DOHH2 (cell line): Measurements from ENCODE around the gene RPL27.

Experiments
- H3F3A ChIP-seq: fragments of 200-600 bp; sonication (generic), shearing (Covaris generic); 2 replicates; pipeline ENCODE4 v1.6.0; 2016; ENCODE audit warnings: antibody characterized with exemption, mild to moderate bottlenecking; ENCODE audit not compliant: control insufficient read depth, insufficient read depth
- H3K27ac ChIP-seq: fragments of 200-600 bp; sonication (generic); 2 replicates; pipeline ENCODE4 v1.5.1; 2014; ENCODE audit warnings: low read depth, mild to moderate bottlenecking, low read length, moderate library complexity
- H3K27me3 ChIP-seq: fragments of 200-600 bp; sonication (generic); 2 replicates; pipeline ENCODE4 v1.6.1; 2014; ENCODE audit warnings: mild to moderate bottlenecking, low read length, mixed read lengths; ENCODE audit not compliant: control insufficient read depth
- H3K36me3 ChIP-seq: fragments of 200-600 bp; sonication (generic); 2 replicates; pipeline ENCODE4 v1.6.1; 2014; ENCODE audit warnings: mild to moderate bottlenecking, low read length, moderate library complexity, mixed read lengths; ENCODE audit not compliant: control insufficient read depth
- H3K4me1 ChIP-seq: fragments of 200-600 bp; sonication (generic); 2 replicates; pipeline ENCODE4 v1.6.1; 2014; ENCODE audit warnings: mild to moderate bottlenecking, low read length, mixed read lengths; ENCODE audit not compliant: control insufficient read depth
- H3K4me2 ChIP-seq: fragments of 200-600 bp; sonication (generic); 2 replicates; pipeline ENCODE4 v1.6.0; 2014; ENCODE audit warnings: mild to moderate bottlenecking, low read length, moderate library complexity
- H3K4me3 ChIP-seq: fragments of 200-600 bp; sonication (generic); 2 replicates; pipeline ENCODE4 v1.5.1; 2014; ENCODE audit warnings: mild to moderate bottlenecking, low read length, mixed read lengths
- H3K79me2 ChIP-seq: fragments of 200-600 bp; sonication (generic); 2 replicates; pipeline ENCODE4 v1.6.1; 2014; ENCODE audit warnings: mild to moderate bottlenecking, low read length, mixed read lengths; ENCODE audit not compliant: control insufficient read depth
- H3K9me2 ChIP-seq: fragments of 200-600 bp; sonication (generic); replicated peaks from 2 replicates; pipeline ENCODE4 v1.6.1; 2014; ENCODE audit warnings: mild to moderate bottlenecking, low read length, mixed read lengths; ENCODE audit not compliant: control insufficient read depth
- H3K9me3 ChIP-seq: fragments of 200-600 bp; sonication (generic); 2 replicates; pipeline ENCODE4 v1.6.1; 2014; ENCODE audit warnings: antibody characterized with exemption, low read length, mixed read lengths; ENCODE audit not compliant: control insufficient read depth, insufficient read depth
- H4K20me1 ChIP-seq: fragments of 200-600 bp; sonication (generic); 2 replicates; pipeline ENCODE4 v1.6.0; 2014; ENCODE audit warnings: low read depth, mild to moderate bottlenecking, antibody characterized with exemption, low read length, moderate library complexity; ENCODE audit not compliant: control insufficient read depth, insufficient read depth
- EZH2phosphoT487 ChIP-seq: fragments of 200-600 bp; sonication (generic); IDR thresholded peaks from 2 replicates; pipeline ENCODE4 v1.6.1; 2017; ENCODE audit warnings: borderline replicate concordance, mild to moderate bottlenecking, antibody characterized with exemption, low read length, moderate library complexity, mixed read lengths
- TF ChIP-seq, protein P1 (sequence below): fragments of 200-600 bp; sonication (generic); IDR thresholded peaks from one replicate; pipeline ENCODE4 v1.5.1; 2014; ENCODE audit warnings: antibody characterized with exemption, mild to moderate bottlenecking, low read depth, low read length; ENCODE audit not compliant: poor library complexity, severe bottlenecking

Gene RPL27

DNA sequence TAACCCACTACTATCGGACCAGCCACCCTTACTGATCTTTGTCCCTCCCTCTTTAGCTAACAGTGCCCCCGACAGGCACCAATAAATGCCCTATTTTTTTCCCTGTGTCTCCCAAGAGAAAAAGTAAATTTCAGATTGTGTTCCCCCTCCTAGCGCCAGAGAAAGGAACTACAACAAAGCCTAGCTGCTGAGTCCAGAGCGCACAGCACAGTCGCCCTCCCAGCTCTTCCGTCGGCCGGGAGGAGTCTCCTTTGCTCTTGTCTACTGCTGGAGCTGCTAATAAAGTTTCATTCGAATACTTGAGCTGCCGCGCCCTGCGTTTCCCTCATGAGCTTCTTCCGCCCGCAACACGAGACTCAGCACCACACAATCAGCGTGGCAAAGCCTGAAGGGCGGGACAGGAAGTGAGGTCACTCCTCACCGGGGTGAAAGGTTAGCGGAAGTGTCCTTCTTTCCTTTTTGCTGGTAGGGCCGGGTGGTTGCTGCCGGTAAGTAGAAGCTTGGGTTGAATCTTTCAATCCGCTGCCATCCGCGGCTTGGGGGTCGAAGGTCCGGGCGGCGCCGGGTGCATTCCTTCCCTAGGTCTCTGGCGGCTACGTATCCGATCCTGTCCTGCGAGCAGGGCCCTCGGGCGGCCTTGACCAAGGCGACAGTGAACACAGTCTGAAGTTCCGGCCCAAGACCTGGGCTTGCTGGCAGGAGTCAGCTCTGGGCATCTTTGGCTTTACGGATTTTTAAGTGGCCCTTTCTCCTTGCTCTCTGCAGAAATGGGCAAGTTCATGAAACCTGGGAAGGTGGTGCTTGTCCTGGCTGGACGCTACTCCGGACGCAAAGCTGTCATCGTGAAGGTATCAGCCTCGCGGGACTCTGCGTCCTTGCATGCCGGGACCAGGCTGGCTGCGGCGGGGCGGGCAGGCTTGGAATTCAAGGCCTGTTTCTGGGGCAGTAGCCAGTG is at the start of gene RPL27:
RPL27 (plus strand) TSS at position 436 of the 955 bp plus-strand sequence; CDS start at position 768, 332 bp downstream.
- Histone ChIP-seq H3K27me3 (no peaks in the 10 kb centered on the region), H3K4me2 (peak within 1 kb of the TSS; percentile 95), H3K4me3 (peak within 1 kb of the TSS; percentile 83), H3K36me3 (peaks cover 56% of the 10 kb centered on the region), H3F3A (peaks cover 44% of the 10 kb centered on the region), H3K79me2 (peaks cover 26% of the 10 kb centered on the region), H3K4me1 (peaks cover 23% of the 10 kb centered on the region), H3K9me2 (no peaks in the 10 kb centered on the region), H3K27ac (peak within 1 kb of the TSS; percentile 65), H4K20me1 (peaks cover 14% of the 10 kb centered on the region), H3K9me3 (no peaks in the 10 kb centered on the region)
- TF ChIP-seq, protein P1, sequence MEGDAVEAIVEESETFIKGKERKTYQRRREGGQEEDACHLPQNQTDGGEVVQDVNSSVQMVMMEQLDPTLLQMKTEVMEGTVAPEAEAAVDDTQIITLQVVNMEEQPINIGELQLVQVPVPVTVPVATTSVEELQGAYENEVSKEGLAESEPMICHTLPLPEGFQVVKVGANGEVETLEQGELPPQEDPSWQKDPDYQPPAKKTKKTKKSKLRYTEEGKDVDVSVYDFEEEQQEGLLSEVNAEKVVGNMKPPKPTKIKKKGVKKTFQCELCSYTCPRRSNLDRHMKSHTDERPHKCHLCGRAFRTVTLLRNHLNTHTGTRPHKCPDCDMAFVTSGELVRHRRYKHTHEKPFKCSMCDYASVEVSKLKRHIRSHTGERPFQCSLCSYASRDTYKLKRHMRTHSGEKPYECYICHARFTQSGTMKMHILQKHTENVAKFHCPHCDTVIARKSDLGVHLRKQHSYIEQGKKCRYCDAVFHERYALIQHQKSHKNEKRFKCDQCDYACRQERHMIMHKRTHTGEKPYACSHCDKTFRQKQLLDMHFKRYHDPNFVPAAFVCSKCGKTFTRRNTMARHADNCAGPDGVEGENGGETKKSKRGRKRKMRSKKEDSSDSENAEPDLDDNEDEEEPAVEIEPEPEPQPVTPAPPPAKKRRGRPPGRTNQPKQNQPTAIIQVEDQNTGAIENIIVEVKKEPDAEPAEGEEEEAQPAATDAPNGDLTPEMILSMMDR, result peak; percentile 96
- TF ChIP-seq EZH2phosphoT487, result no peak

DNA sequence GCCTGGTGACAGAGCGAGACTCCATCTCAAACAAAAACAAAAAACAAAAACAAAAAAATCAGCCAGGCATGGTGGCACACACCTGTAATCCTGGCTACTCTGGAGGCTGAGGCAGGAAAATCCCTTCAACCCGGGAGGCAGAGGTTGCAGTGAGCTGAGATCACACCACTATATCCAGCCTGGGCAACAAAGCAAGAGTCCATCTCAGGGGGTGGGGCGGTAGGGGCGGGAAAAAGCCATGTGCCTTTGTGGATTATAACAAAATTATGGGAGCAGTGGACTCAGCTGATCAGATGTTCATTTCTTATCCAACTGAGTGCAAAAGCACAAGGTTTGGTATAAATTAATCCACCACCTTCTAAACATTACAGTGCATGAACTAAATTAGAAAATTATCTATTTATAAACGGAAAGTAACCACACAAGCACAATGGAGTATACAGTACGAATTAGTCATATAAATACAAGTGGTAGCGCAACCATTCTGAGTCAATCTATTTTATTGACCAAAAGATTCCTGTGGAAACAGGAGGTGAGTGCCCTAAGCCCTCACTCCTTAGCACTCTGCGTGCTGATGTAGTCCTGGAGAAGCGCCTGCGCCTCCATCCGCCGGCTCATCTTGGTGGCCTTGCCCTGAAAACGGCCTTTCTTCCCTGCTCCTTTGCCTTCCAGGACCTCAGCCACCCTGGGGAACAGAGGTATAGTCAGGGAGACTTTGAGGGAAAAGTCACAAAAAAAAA is 48.0 kb upstream of the RPL27 start:
- Histone ChIP-seq H3K27me3 (no peaks in the 10 kb centered on the region), H3K4me2 (no peak overlapping the region), H3F3A (no peaks in the 10 kb centered on the region), H3K27ac (no peak overlapping the region), H3K36me3 (peaks cover 57% of the 10 kb centered on the region), H3K4me1 (no peaks in the 10 kb centered on the region), H3K4me3 (no peak overlapping the region), H3K79me2 (no peaks in the 10 kb centered on the region), H4K20me1 (no peaks in the 10 kb centered on the region), H3K9me3 (no peaks in the 10 kb centered on the region), H3K9me2 (no peaks in the 10 kb centered on the region)
- TF ChIP-seq, protein P1, result no peak
- no peak for TF ChIP-seq EZH2phosphoT487

DNA sequence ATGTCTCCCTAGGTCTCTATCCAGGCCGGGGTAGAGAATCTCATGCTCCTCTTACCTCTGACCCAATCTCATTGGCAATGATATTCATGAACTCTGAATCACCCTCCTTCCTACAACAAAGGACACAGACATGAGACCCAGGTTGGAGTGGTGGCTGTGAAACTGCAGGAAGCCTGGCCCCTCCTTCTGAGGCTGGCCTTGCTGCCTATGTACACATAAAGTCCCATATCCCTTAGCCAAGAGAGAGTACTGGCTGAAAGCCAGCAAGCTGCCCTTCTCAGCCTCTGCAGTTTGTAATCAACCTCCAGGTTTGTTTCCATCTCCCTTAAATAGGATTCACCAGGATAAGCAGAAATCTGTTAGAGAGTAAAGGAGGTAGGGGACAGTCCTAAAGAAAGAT is 44.5 kb upstream of the RPL27 start:
- H3K27me3 ChIP-seq, result no peaks in the 10 kb centered on the region
- no peak overlapping the region for H3K4me3 ChIP-seq
- no peaks in the 10 kb centered on the region for H3K4me1 ChIP-seq
- H4K20me1 ChIP-seq, result no peaks in the 10 kb centered on the region
- H3K9me3 ChIP-seq, result no peaks in the 10 kb centered on the region
- TF ChIP-seq, protein P1, result no peak
- no peak for TF ChIP-seq EZH2phosphoT487
- no peak overlapping the region for H3K4me2 ChIP-seq
- peaks cover 80% of the 10 kb centered on the region for H3K36me3 ChIP-seq
- no peaks in the 10 kb centered on the region for H3K9me2 ChIP-seq
- no peaks in the 10 kb centered on the region for H3K79me2 ChIP-seq
- H3K27ac ChIP-seq, result no peak overlapping the region
- H3F3A ChIP-seq, result no peaks in the 10 kb centered on the region
